ENCODE data around the gene OSMR. TPM values are rescaled to one million over a fixed set of nuclear protein-coding genes. Genes with fewer than 3 reads are reported as not detected.

Gene OSMR
- total and polyA plus RNA-seq, 2 of the 13 experiments (the other 11 are each of a cell fraction or from before 2014, with no cell fraction given) = 21.3 to 86.5 TPM

GRCh38 chr5:38830521-38831051 lies 15.2 kb upstream of the OSMR start (continued):
- TF ChIP-seq SNRNP70 (IDR thresholded peaks at IDR 0.05; ENCODE audit: low read depth, low read length) (no peak), RFXANK (CRISPR knock-in tag; IDR thresholded peaks at IDR 0.05) (no peak), NR2F2 (IDR thresholded peaks at IDR 0.05; ENCODE audit: borderline replicate concordance, low read depth) (peak; percentile 89), ZBTB43 (CRISPR knock-in tag; conservative IDR thresholded peaks at IDR 0.05) (peak; percentile 57; the same call in 1 of the 2 replicates), BRCA1 (CRISPR knock-in tag; IDR thresholded peaks at IDR 0.05) (no peak), CREB1 (IDR thresholded peaks at IDR 0.05) (peak; percentile 59), CREB1 (CRISPR knock-in tag; IDR thresholded peaks at IDR 0.05) (no peak), MEIS2 (CRISPR knock-in tag; IDR thresholded peaks at IDR 0.05) (peak; percentile 56; the same call in 1 of the 2 replicates), ATM (IDR thresholded peaks at IDR 0.05; ENCODE audit: borderline replicate concordance) (peak; percentile 89; the same call in 1 of the 2 replicates), TCF7 (IDR thresholded peaks at IDR 0.05; ENCODE audit: low read depth) (peak; percentile 54; the same call in 1 of the 2 replicates), ZNF616 (CRISPR knock-in tag; IDR thresholded peaks at IDR 0.05; ENCODE audit: low read depth) (no peak), MAFF (IDR thresholded peaks at IDR 0.05; ENCODE audit: low read depth, low read length) (0 out of 2 replicates have a peak, but pooled peaks have one; percentile 2), ZNF205 (CRISPR knock-in tag; IDR thresholded peaks at IDR 0.05) (peak; percentile 44; the same call in 1 of the 2 replicates), SMAD3 (CRISPR knock-in tag; IDR thresholded peaks at IDR 0.05) (peak; percentile 46; the same call in 1 of the 2 replicates)
- TF ChIP-seq, protein P1, sequence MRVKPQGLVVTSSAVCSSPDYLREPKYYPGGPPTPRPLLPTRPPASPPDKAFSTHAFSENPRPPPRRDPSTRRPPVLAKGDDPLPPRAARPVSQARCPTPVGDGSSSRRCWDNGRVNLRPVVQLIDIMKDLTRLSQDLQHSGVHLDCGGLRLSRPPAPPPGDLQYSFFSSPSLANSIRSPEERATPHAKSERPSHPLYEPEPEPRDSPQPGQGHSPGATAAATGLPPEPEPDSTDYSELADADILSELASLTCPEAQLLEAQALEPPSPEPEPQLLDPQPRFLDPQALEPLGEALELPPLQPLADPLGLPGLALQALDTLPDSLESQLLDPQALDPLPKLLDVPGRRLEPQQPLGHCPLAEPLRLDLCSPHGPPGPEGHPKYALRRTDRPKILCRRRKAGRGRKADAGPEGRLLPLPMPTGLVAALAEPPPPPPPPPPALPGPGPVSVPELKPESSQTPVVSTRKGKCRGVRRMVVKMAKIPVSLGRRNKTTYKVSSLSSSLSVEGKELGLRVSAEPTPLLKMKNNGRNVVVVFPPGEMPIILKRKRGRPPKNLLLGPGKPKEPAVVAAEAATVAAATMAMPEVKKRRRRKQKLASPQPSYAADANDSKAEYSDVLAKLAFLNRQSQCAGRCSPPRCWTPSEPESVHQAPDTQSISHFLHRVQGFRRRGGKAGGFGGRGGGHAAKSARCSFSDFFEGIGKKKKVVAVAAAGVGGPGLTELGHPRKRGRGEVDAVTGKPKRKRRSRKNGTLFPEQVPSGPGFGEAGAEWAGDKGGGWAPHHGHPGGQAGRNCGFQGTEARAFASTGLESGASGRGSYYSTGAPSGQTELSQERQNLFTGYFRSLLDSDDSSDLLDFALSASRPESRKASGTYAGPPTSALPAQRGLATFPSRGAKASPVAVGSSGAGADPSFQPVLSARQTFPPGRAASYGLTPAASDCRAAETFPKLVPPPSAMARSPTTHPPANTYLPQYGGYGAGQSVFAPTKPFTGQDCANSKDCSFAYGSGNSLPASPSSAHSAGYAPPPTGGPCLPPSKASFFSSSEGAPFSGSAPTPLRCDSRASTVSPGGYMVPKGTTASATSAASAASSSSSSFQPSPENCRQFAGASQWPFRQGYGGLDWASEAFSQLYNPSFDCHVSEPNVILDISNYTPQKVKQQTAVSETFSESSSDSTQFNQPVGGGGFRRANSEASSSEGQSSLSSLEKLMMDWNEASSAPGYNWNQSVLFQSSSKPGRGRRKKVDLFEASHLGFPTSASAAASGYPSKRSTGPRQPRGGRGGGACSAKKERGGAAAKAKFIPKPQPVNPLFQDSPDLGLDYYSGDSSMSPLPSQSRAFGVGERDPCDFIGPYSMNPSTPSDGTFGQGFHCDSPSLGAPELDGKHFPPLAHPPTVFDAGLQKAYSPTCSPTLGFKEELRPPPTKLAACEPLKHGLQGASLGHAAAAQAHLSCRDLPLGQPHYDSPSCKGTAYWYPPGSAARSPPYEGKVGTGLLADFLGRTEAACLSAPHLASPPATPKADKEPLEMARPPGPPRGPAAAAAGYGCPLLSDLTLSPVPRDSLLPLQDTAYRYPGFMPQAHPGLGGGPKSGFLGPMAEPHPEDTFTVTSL (CRISPR knock-in tag; IDR thresholded peaks at IDR 0.05; ENCODE audit: borderline replicate concordance) = peak; percentile 91
- TF ChIP-seq, protein P2, sequence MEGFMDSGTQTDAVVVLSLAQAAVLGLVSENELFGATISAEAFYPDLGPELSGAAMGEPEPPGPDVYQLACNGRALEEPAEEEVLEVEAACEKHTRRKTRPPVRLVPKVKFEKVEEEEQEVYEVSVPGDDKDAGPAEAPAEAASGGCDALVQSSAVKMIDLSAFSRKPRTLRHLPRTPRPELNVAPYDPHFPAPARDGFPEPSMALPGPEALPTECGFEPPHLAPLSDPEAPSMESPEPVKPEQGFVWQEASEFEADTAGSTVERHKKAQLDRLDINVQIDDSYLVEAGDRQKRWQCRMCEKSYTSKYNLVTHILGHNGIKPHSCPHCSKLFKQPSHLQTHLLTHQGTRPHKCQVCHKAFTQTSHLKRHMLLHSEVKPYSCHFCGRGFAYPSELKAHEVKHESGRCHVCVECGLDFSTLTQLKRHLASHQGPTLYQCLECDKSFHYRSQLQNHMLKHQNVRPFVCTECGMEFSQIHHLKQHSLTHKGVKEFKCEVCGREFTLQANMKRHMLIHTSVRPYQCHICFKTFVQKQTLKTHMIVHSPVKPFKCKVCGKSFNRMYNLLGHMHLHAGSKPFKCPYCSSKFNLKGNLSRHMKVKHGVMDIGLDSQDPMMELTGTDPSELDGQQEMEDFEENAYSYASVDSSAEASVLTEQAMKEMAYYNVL (CRISPR knock-in tag; IDR thresholded peaks at IDR 0.05; ENCODE audit: borderline replicate concordance) = peak; percentile 40; the same call in 1 of the 2 replicates
- TF ChIP-seq, protein P3, sequence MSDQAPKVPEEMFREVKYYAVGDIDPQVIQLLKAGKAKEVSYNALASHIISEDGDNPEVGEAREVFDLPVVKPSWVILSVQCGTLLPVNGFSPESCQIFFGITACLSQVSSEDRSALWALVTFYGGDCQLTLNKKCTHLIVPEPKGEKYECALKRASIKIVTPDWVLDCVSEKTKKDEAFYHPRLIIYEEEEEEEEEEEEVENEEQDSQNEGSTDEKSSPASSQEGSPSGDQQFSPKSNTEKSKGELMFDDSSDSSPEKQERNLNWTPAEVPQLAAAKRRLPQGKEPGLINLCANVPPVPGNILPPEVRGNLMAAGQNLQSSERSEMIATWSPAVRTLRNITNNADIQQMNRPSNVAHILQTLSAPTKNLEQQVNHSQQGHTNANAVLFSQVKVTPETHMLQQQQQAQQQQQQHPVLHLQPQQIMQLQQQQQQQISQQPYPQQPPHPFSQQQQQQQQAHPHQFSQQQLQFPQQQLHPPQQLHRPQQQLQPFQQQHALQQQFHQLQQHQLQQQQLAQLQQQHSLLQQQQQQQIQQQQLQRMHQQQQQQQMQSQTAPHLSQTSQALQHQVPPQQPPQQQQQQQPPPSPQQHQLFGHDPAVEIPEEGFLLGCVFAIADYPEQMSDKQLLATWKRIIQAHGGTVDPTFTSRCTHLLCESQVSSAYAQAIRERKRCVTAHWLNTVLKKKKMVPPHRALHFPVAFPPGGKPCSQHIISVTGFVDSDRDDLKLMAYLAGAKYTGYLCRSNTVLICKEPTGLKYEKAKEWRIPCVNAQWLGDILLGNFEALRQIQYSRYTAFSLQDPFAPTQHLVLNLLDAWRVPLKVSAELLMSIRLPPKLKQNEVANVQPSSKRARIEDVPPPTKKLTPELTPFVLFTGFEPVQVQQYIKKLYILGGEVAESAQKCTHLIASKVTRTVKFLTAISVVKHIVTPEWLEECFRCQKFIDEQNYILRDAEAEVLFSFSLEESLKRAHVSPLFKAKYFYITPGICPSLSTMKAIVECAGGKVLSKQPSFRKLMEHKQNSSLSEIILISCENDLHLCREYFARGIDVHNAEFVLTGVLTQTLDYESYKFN (CRISPR knock-in tag; conservative IDR thresholded peaks at IDR 0.05) = peak; percentile 83
